Hepatocyte (in vitro differentiated cells): ENCODE results near the gene DNAAF8. TPM values are rescaled to one million over a fixed set of nuclear protein-coding genes. Genes with fewer than 3 reads are reported as not detected.

Experiments
- DNase-seq: peaks from one replicate; pipeline ENCODE4 v3.0.0-alpha.2; 2016; ENCODE audit warnings: low spot score
- H2AFZ ChIP-seq: fragments of 200-600 bp; sonication (generic); 2 replicates; pipeline ENCODE4 v1.6.0; 2016; ENCODE audit warnings: antibody characterized with exemption, mild to moderate bottlenecking
- H3K27ac ChIP-seq: fragments of 200-600 bp; sonication (generic); 2 replicates; pipeline ENCODE4 v1.5.1; 2016; ENCODE audit warnings: mild to moderate bottlenecking
- H3K27me3 ChIP-seq: fragments of 200-600 bp; sonication (generic); 2 replicates; pipeline ENCODE4 v1.6.1; 2016
- H3K36me3 ChIP-seq: fragments of 200-600 bp; sonication (generic); replicated peaks from 2 replicates; pipeline ENCODE4 v1.5.1; 2016; ENCODE audit warnings: low read depth; ENCODE audit not compliant: insufficient read depth
- H3K4me1 ChIP-seq: fragments of 200-600 bp; sonication (generic); 2 replicates; pipeline ENCODE4 v1.5.1; 2016; ENCODE audit warnings: mild to moderate bottlenecking, moderate library complexity; ENCODE audit not compliant: insufficient read depth
- H3K4me2 ChIP-seq: fragments of 200-600 bp; sonication (generic); 2 replicates; pipeline ENCODE4 v1.6.0; 2016
- H3K4me3 ChIP-seq: fragments of 200-600 bp; sonication (generic); 2 replicates; pipeline ENCODE4 v1.5.1; 2016; ENCODE audit warnings: mild to moderate bottlenecking
- H3K79me2 ChIP-seq: fragments of 200-600 bp; sonication (generic); 2 replicates; pipeline ENCODE4 v1.6.0; 2017; ENCODE audit warnings: mild to moderate bottlenecking
- H3K9me2 ChIP-seq: fragments of 200-600 bp; sonication (generic); replicated peaks from 2 replicates; pipeline ENCODE4 v1.6.0; 2017; ENCODE audit warnings: mild to moderate bottlenecking; ENCODE audit not compliant: insufficient read depth
- H3K9me3 ChIP-seq: fragments of 200-600 bp; sonication (generic); 2 replicates; pipeline ENCODE4 v1.5.1; 2016; ENCODE audit warnings: low read depth, mild to moderate bottlenecking
- H4K20me1 ChIP-seq: fragments of 200-600 bp; sonication (generic); 2 replicates; pipeline ENCODE4 v1.6.0; 2016; ENCODE audit warnings: mild to moderate bottlenecking; ENCODE audit not compliant: insufficient read depth, poor library complexity, severe bottlenecking
- CTCF ChIP-seq: fragments of 200-600 bp; sonication (generic); IDR thresholded peaks from 2 replicates; pipeline ENCODE4 v1.5.1; 2016; ENCODE audit warnings: antibody characterized with exemption, mild to moderate bottlenecking; ENCODE audit not compliant: poor library complexity
- EZH2 ChIP-seq: fragments of 200-600 bp; sonication (generic); IDR thresholded peaks from 2 replicates; pipeline ENCODE4 v1.6.1; 2016; ENCODE audit warnings: antibody characterized with exemption, mild to moderate bottlenecking, borderline replicate concordance
- EZH2phosphoT487 ChIP-seq: fragments of 200-600 bp; sonication (generic); IDR thresholded peaks from one replicate; pipeline ENCODE4 v1.6.1; 2018; ENCODE audit warnings: antibody characterized with exemption, mild to moderate bottlenecking, low read depth, moderate library complexity; ENCODE audit not compliant: unreplicated experiment, severe bottlenecking
- WGBS: methylation state at CpG from one replicate; pipeline ENCODE4 v1.1.6; 2016; ENCODE audit warnings: low lambda C conversion rate; ENCODE audit errors: missing lambda C conversion rate; 5-methylcytosine and 5-hydroxymethylcytosine counted together
- polyA plus RNA-seq: library from polyadenylated mRNA; unstranded; fragments of >200 nt; fragmentation: Nextera tagmentation; extraction: Ambion mirVana; gene quantifications from 2 replicates; pipeline ENCODE4 v1.2.1, GENCODE V29; 2016
- total RNA-seq: library from RNA; depleted of rRNA; stranded (reverse); fragments of >200 nt; gene quantifications from 2 replicates; pipeline ENCODE4 v1.2.3, GENCODE V29; 2014

Gene DNAAF8
- total and polyA plus RNA-seq, 2 experiments from 2014 or later = 0.23 to 1.6 TPM

- no peaks in the 10 kb centered on the region for H3K9me3 ChIP-seq
- peaks cover 10% of the 10 kb centered on the region for H3K79me2 ChIP-seq
- 91% methylated on average over 27 of the region's 31 CpGs for WGBS
- H4K20me1 ChIP-seq = no peaks in the 10 kb centered on the region
- no peaks in the 10 kb centered on the region for H3K27me3 ChIP-seq
- H3K4me2 ChIP-seq = no peak overlapping the region
- no peaks in the 10 kb centered on the region for H3K9me2 ChIP-seq
- no peak overlapping the region for H3K27ac ChIP-seq
- H3K4me3 ChIP-seq = no peak overlapping the region
- peak; percentile 3 for DNase-seq
- H3K4me1 ChIP-seq = peaks cover 7% of the 10 kb centered on the region
- H3K36me3 ChIP-seq = no peaks in the 10 kb centered on the region
- H2AFZ ChIP-seq = no peak overlapping the region
- no peak for TF ChIP-seq EZH2
- no peak for TF ChIP-seq CTCF
Measured at GRCh38 chr16:4689864-4690704, 44.3 kb upstream of the DNAAF8 start.

GRCh38 chr16:4690946-4691665 lies 43.2 kb upstream of the DNAAF8 start:
- Histone ChIP-seq H3K27ac (no peak overlapping the region), H3K27me3 (no peaks in the 10 kb centered on the region), H3K9me3 (no peaks in the 10 kb centered on the region), H3K79me2 (peaks cover 17% of the 10 kb centered on the region), H3K4me2 (no peak overlapping the region), H3K9me2 (no peaks in the 10 kb centered on the region), H2AFZ (no peak overlapping the region), H3K36me3 (no peaks in the 10 kb centered on the region), H3K4me1 (peaks cover 15% of the 10 kb centered on the region), H4K20me1 (no peaks in the 10 kb centered on the region), H3K4me3 (no peak overlapping the region)
- DNase-seq = peak; percentile 8
- TF ChIP-seq CTCF (no peak), EZH2phosphoT487 (no peak), EZH2 (no peak)
- WGBS = 84% methylated on average over 19 of the region's 19 CpGs

- no peaks in the 10 kb centered on the region for H3K9me3 ChIP-seq
- no peak for TF ChIP-seq EZH2
- TF ChIP-seq CTCF = no peak
- TF ChIP-seq EZH2phosphoT487 = no peak
- H4K20me1 ChIP-seq = no peaks in the 10 kb centered on the region
- H3K4me2 ChIP-seq = no peak overlapping the region
- H3K79me2 ChIP-seq = peaks cover 17% of the 10 kb centered on the region
- no peak overlapping the region for H3K27ac ChIP-seq
- no peaks in the 10 kb centered on the region for H3K36me3 ChIP-seq
- no peak overlapping the region for H2AFZ ChIP-seq
- H3K9me2 ChIP-seq = no peaks in the 10 kb centered on the region
- no peak overlapping the region for H3K4me3 ChIP-seq
- H3K27me3 ChIP-seq = no peaks in the 10 kb centered on the region
- DNase-seq = peak; percentile 9
- peaks cover 19% of the 10 kb centered on the region for H3K4me1 ChIP-seq
- 80% methylated on average over 14 of the region's 20 CpGs for WGBS
Measured at GRCh38 chr16:4691666-4692412, 42.5 kb upstream of the DNAAF8 start.
